ENCODE measurements around the gene CAB39.

DNA sequence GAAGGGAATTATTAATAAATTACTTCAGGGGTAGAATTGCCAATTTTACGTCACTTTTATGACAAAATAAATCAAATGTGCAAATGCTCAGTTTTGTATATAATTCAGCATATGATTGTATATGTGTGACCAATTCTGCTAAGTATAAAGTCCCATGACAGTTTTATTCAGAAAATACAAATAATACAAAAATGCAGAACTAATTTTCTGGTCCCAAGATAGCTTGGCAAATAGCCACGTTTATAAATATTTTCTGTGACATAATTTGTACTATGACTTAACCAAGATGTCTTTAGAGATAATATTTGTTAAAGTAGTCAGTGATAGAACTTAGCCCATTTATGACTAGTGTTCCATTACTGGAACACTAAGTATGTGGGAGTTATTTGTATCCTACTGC is 24.2 kb upstream of the CAB39 start:
- TF ChIP-seq, protein P1, sequence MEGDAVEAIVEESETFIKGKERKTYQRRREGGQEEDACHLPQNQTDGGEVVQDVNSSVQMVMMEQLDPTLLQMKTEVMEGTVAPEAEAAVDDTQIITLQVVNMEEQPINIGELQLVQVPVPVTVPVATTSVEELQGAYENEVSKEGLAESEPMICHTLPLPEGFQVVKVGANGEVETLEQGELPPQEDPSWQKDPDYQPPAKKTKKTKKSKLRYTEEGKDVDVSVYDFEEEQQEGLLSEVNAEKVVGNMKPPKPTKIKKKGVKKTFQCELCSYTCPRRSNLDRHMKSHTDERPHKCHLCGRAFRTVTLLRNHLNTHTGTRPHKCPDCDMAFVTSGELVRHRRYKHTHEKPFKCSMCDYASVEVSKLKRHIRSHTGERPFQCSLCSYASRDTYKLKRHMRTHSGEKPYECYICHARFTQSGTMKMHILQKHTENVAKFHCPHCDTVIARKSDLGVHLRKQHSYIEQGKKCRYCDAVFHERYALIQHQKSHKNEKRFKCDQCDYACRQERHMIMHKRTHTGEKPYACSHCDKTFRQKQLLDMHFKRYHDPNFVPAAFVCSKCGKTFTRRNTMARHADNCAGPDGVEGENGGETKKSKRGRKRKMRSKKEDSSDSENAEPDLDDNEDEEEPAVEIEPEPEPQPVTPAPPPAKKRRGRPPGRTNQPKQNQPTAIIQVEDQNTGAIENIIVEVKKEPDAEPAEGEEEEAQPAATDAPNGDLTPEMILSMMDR (IDR thresholded peaks at IDR 0.05) = no peak
- no peak for TF ChIP-seq POLR2A (IDR thresholded peaks at IDR 0.05)
- TF ChIP-seq EP300 (IDR thresholded peaks at IDR 0.05) = no peak
